Measurements from ENCODE around the gene RGCC. TPM values are rescaled to one million over a fixed set of nuclear protein-coding genes. Genes with fewer than 3 reads are reported as not detected.

The RGCC gene
- total RNA-seq: 1 to 10 TPM; 5.4 TPM
- polyA plus RNA-seq (2013, experiment 1 of 2): 14.1 TPM
- polyA plus RNA-seq (2013, experiment 2 of 2): 13.2 TPM
- long read RNA-seq, experiment 1, transcript RGCC-201 (5 exons, 960 nt): major isoform, 5 of 7 reads
- long read RNA-seq, experiment 1, partial matches to known transcripts: 0 of 7 reads
- long read RNA-seq, experiment 1, other reads (novel, unspliced or antisense): 2 of 7 reads
- long read RNA-seq, experiment 2, partial matches to known transcripts: 0 of 1 reads
- long read RNA-seq, experiment 2, other reads (novel, unspliced or antisense): 0 of 1 reads
- long read RNA-seq, experiment 3: 0 reads
- long read RNA-seq, experiment 4, partial matches to known transcripts: 1 of 1 reads
- long read RNA-seq, experiment 4, other reads (novel, unspliced or antisense): 0 of 1 reads

- DNase-seq: peak; percentile 89
- Histone ChIP-seq H3K36me3 (ENCODE audit: control insufficient read depth, insufficient read depth, low read length) (no peaks in the 10 kb centered on the region), H3K27me3 (ENCODE audit: control insufficient read depth, insufficient read depth, low read length, poor library complexity, severe bottlenecking) (peaks cover 96% of the 10 kb centered on the region), H3K27ac (ENCODE audit: low read depth, low read length) (no peak within 1 kb of the TSS), H3K4me3 (ENCODE audit: low read length) (peak within 1 kb of the TSS; percentile 74), H3K9me3 (ENCODE audit: control insufficient read depth, low read length) (no peaks in the 10 kb centered on the region), H3K9ac (ENCODE audit: extremely low read depth, low read length, poor library complexity, severe bottlenecking) (no peak within 1 kb of the TSS), H3K4me1 (ENCODE audit: control insufficient read depth, insufficient read depth, low read length) (peaks cover 5% of the 10 kb centered on the region)
- H3K27ac Mint-ChIP-seq: no peak within 1 kb of the TSS
- no peaks in the 10 kb centered on the region for H3K9me3 Mint-ChIP-seq
- TF ChIP-seq CTCF (conservative IDR thresholded peaks at IDR 0.05): no peak
- WGBS, 2 experiments (ENCODE audit: insufficient coverage in 1 of 2, insufficient read length in 1 of 2): 6 to 11% methylated on average over 11 to 92 of the region's 92 CpGs
- peaks cover 2% of the 10 kb centered on the region for H3K4me1 Mint-ChIP-seq
- peaks cover 77% of the 10 kb centered on the region for H3K27me3 Mint-ChIP-seq (ENCODE audit: insufficient read depth)
- H3K36me3 Mint-ChIP-seq (ENCODE audit: low read depth): no peaks in the 10 kb centered on the region
- peak within 1 kb of the TSS; percentile 53 for H3K4me3 Mint-ChIP-seq
Measured at GRCh38 chr13:41456768-41457588, at the start of gene RGCC. Gene RGCC, plus strand, starts transcription at chr13:41457550. Its CDS starts 158 bp downstream, at chr13:41457708.

- Mint-ChIP-seq H3K4me3 (no peak overlapping the region), H3K4me1 (peaks cover 2% of the 10 kb centered on the region), H3K27me3 (ENCODE audit: insufficient read depth) (no peaks in the 10 kb centered on the region), H3K36me3 (ENCODE audit: low read depth) (no peaks in the 10 kb centered on the region), H3K27ac (no peak overlapping the region), H3K9me3 (no peaks in the 10 kb centered on the region)
- no peak for DNase-seq
- Histone ChIP-seq H3K9me3 (ENCODE audit: control insufficient read depth, low read length) (no peaks in the 10 kb centered on the region), H3K4me3 (ENCODE audit: low read length) (no peak overlapping the region), H3K36me3 (ENCODE audit: control insufficient read depth, insufficient read depth, low read length) (no peaks in the 10 kb centered on the region), H3K9ac (ENCODE audit: extremely low read depth, low read length, poor library complexity, severe bottlenecking) (no peak overlapping the region), H3K27me3 (ENCODE audit: control insufficient read depth, insufficient read depth, low read length, poor library complexity, severe bottlenecking) (no peaks in the 10 kb centered on the region), H3K27ac (ENCODE audit: low read depth, low read length) (no peak overlapping the region), H3K4me1 (ENCODE audit: control insufficient read depth, insufficient read depth, low read length) (peaks cover under 1% of the 10 kb centered on the region)
- TF ChIP-seq CTCF (conservative IDR thresholded peaks at IDR 0.05): no peak
Measured at GRCh38 chr13:41408121-41408520, 49.2 kb upstream of the RGCC start.

- no peak for DNase-seq
- no peaks in the 10 kb centered on the region for H3K36me3 ChIP-seq (ENCODE audit: control insufficient read depth, insufficient read depth, low read length)
- H3K4me3 ChIP-seq (ENCODE audit: low read length): no peak overlapping the region
- 80% methylated on average over 1 of the region's 1 CpG; no CpG with 5 or more reads in 1 of the 2 experiments for WGBS, 2 experiments (ENCODE audit: insufficient coverage in 1 of 2, insufficient read length in 1 of 2)
- H3K4me1 Mint-ChIP-seq: peaks cover 2% of the 10 kb centered on the region
- no peaks in the 10 kb centered on the region for H3K27me3 ChIP-seq (ENCODE audit: control insufficient read depth, insufficient read depth, low read length, poor library complexity, severe bottlenecking)
- no peak overlapping the region for H3K27ac ChIP-seq (ENCODE audit: low read depth, low read length)
- H3K4me3 Mint-ChIP-seq: no peak overlapping the region
- TF ChIP-seq CTCF (conservative IDR thresholded peaks at IDR 0.05): no peak
- H3K9ac ChIP-seq (ENCODE audit: extremely low read depth, low read length, poor library complexity, severe bottlenecking): no peak overlapping the region
- H3K9me3 Mint-ChIP-seq: no peaks in the 10 kb centered on the region
- H3K27me3 Mint-ChIP-seq (ENCODE audit: insufficient read depth): no peaks in the 10 kb centered on the region
- no peaks in the 10 kb centered on the region for H3K36me3 Mint-ChIP-seq (ENCODE audit: low read depth)
- no peaks in the 10 kb centered on the region for H3K4me1 ChIP-seq (ENCODE audit: control insufficient read depth, insufficient read depth, low read length)
- no peak overlapping the region for H3K27ac Mint-ChIP-seq
- no peaks in the 10 kb centered on the region for H3K9me3 ChIP-seq (ENCODE audit: control insufficient read depth, low read length)
Measured at GRCh38 chr13:41408746-41409145, 48.6 kb upstream of the RGCC start.

Data from endodermal cell (in vitro differentiated cells).